GM10266 (cell line): ENCODE data around the gene ZNF774.

Experiments
- DNase-seq: peaks from one replicate; pipeline ENCODE4 v3.0.0; 2012; ENCODE audit errors: extremely low spot score
- TF ChIP-seq, protein P1 (sequence below): IDR thresholded peaks from 2 replicates; pipeline ENCODE4 v1.5.1; 2012; ENCODE audit warnings: mild to moderate bottlenecking, low read depth; ENCODE audit not compliant: control insufficient read depth, insufficient read depth; ENCODE audit errors: missing control alignments

Gene ZNF774

DNA sequence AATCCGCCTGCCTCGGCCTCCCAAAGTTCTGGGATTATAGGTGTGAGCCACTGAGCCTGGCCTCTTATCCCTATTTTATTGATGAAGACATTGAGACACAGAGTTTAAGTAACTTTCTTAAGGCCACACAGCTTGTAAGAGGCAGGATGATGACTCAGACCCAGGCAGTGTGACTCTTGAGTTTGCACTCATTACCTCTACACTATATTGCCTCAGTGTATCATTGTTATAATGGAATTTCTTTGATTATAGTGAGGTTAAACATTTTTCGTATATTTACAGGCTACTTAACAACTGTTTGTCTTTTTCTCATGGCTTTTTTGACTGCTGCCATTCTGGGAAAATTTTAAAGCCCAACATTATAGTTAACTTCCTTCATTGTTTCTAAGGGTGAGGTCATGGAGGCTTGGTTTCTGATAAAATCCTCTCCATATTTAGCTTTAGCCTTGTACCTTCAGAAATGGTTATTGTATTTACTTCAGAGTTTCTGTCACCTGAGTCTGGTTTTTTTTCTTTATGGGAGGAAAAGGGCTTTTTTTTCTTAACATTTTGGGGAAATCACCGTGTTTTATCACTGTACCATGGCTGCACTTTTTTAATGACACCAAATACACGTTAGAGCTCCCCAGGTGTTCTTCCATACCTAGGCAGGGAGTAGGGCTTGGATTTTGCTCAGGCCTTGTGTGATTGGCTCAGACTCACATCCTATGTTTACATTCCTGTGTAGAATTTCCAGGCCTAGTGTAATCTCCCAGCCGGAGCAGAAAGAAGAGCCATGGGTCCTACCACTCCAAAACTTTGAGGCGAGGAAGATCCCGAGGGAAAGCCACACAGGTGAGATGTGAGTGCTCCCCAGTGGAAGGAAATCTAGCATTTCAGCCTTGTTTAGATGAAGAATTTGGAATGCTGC is 6.3 kb downstream of the ZNF774 start:
- no peak for DNase-seq
- TF ChIP-seq, protein P1, sequence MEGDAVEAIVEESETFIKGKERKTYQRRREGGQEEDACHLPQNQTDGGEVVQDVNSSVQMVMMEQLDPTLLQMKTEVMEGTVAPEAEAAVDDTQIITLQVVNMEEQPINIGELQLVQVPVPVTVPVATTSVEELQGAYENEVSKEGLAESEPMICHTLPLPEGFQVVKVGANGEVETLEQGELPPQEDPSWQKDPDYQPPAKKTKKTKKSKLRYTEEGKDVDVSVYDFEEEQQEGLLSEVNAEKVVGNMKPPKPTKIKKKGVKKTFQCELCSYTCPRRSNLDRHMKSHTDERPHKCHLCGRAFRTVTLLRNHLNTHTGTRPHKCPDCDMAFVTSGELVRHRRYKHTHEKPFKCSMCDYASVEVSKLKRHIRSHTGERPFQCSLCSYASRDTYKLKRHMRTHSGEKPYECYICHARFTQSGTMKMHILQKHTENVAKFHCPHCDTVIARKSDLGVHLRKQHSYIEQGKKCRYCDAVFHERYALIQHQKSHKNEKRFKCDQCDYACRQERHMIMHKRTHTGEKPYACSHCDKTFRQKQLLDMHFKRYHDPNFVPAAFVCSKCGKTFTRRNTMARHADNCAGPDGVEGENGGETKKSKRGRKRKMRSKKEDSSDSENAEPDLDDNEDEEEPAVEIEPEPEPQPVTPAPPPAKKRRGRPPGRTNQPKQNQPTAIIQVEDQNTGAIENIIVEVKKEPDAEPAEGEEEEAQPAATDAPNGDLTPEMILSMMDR: no peak

DNA sequence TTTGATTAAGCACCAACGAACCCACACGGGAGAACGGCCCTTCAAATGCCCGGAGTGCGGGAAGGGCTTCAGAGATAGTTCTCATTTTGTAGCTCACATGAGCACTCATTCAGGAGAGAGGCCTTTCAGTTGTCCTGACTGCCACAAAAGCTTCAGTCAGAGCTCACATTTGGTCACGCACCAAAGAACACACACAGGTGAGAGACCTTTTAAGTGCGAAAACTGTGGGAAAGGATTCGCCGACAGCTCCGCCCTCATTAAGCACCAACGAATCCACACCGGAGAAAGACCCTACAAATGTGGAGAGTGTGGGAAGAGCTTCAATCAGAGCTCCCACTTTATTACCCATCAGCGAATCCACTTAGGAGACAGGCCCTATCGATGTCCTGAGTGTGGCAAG is 8.7 kb downstream of the ZNF774 start:
- TF ChIP-seq, protein P1: no peak
- DNase-seq: no peak

DNA sequence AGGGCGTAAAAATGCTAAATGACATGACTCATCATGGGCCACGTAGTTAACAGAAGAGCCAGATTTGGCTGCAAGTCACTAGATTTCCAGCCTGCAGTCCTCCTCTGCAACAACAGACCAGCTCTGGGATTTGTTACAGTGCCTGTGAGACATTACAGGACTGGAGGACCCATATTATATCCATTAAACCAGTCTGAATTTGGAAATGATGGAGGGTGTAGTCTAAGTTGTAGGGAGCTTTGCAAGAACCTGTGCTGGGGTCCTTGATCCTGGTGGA is 10.8 kb downstream of the ZNF774 start:
- no peak for DNase-seq
- TF ChIP-seq, protein P1: no peak

DNA sequence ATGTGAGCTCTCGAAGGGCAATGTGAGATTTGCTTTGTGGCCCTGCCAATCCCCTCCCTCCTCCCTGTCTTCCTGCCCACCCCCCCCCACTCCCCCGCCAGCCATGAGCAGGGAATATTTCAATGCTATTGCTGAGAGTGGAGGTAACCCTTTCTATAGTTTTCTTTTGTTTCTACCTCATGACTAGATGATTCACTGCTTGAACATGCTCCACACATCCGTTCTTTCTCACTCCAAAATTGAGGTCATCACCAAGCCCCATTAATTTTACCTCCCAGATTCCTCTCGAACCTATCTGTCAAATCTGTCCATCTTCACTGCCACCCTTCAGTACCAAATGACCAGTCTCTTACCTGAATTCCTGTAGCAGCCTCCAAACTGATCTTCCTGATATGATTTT is 12.2 kb downstream of the ZNF774 start:
- DNase-seq: no peak
- TF ChIP-seq, protein P1: no peak

DNA sequence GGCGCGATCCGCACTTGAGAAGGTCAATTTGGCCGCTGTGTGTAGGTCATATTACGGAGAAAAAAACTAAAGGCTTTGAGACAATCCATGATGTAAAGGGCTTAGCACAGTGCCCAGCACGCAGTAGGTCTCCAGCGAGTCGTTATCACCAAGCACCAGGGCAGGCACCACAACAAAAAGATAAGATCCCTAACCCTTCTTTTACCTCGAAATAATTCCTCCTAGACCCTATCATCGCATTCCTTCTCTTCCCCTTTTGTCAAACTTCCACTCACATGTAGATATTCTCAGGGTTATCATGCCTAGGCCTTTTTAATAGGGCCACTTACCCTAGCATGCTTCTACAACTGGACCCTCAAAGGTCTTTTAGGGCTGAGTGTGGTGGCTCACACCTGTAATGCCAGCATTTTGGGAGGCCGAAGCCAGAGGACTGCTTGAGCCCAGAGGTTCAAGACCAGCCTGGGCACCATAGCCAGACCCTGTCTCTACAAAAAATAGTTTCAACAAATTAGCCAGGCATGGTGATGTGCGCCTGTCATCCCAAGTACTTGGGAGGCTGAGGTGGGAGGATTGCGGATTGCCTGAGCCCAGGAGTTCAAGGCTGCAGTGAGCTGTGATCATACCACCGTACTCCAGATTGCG is 13.5 kb downstream of the ZNF774 start:
- TF ChIP-seq, protein P1: no peak
- DNase-seq: no peak

DNA sequence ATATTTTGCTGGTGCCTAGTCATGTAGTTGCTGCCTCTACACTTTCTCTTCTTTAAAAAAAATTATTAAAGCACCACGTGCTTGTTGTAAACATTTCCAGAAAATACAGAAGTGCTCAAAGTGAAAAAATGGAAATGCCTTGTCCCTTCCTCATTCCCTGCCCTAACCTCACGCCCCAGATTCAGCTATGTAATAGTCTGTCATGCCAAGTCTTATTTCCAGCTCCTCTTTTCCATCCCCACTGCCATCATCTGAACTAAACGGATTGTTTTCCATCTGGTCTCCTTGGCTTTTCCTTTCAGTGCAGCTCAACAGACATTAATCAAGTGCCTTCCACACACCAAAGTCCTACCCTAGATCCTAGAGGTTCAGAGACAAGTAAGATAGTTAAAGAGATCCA is 15.5 kb downstream of the ZNF774 start:
- TF ChIP-seq, protein P1: no peak
- DNase-seq: no peak

DNA sequence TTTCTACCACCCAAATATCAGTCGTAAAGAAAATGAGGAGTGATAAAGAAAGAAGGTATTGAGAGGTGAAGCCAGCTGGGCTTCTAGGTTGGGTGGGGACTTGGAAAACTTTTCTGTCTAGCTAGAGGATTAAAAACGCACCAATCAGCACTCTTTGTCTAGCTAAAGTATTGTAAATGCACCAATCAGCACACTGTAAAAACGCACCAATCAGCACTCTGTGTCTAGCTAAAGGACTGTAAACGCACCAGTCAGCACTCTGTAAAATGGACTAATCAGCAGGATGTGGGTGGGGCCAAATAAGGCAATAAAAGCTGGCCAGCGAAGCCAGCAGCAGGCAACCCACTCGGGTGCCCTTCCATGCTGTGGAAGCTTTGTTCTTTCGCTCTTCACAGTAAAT is 23.0 kb downstream of the ZNF774 start:
- TF ChIP-seq, protein P1: no peak
- DNase-seq: no peak
